IMR-90 (cell line): ENCODE measurements around the gene MYRFL. TPM values are rescaled to one million over a fixed set of nuclear protein-coding genes. Genes with fewer than 3 reads are reported as not detected.

Experiments used
- ATAC-seq: fragments of 200-7000 bp; cut with Tn5 transposase; 2 replicates; pipeline ENCODE4 v1.9.1; 2020; ENCODE audit warnings: low read depth, mild to moderate bottlenecking, moderate library complexity
- BruUV-seq: library from RNA; stranded (reverse); fragments of 400-500 nt; replicated peaks from 2 replicates; lab custom pipeline; 2021; lab: Mats Ljungman, UMichigan
- CTCF ChIA-PET: fragments of 300-600 bp; formaldehyde crosslinking; extraction: SDS; loops from one replicate; lab custom pipeline; 2021; ENCODE audit warnings: antibody characterized with exemption; lab: Yijun Ruan, JAX
- POLR2A ChIA-PET: fragments of 300-600 bp; sonication (Branson Sonifier 250); formaldehyde crosslinking; loops from one replicate; lab custom pipeline; 2022; ENCODE audit warnings: antibody characterized with exemption; ENCODE audit not compliant: unreplicated experiment; lab: Charles Lee
- DNase-seq: peaks from one replicate; pipeline ENCODE4 v3.0.0; 2013
- H2AFZ ChIP-seq: replicated peaks from 2 replicates; pipeline ENCODE3; 2013; ENCODE audit warnings: low read length, mild to moderate bottlenecking; ENCODE audit not compliant: poor library complexity
- H2AK5ac ChIP-seq: 2 replicates; pipeline ENCODE4 v1.6.1; 2013; ENCODE audit warnings: low read depth, low read length, inconsistent platforms
- H2AK9ac ChIP-seq: replicated peaks from 2 replicates; pipeline ENCODE3; 2013; ENCODE audit warnings: mild to moderate bottlenecking, low read depth, low read length, moderate library complexity; ENCODE audit not compliant: poor library complexity
- H2BK120ac ChIP-seq: 2 replicates; pipeline ENCODE4 v1.6.1; 2013; ENCODE audit warnings: low read depth, low read length, inconsistent platforms
- H2BK15ac ChIP-seq: 3 replicates; pipeline ENCODE4 v1.6.1; 2013; ENCODE audit warnings: low read depth, low read length, inconsistent platforms
- H2BK20ac ChIP-seq: 2 replicates; pipeline ENCODE4 v1.6.1; 2013; ENCODE audit warnings: low read depth, mild to moderate bottlenecking, inconsistent platforms, low read length, moderate library complexity
- H2BK5ac ChIP-seq: 2 replicates; pipeline ENCODE4 v1.6.1; 2013; ENCODE audit warnings: mild to moderate bottlenecking, low read depth, low read length, inconsistent platforms; ENCODE audit not compliant: poor library complexity, severe bottlenecking
- H3K14ac ChIP-seq: replicated peaks from 2 replicates; pipeline ENCODE4 v1.6.1; 2013; ENCODE audit warnings: low read depth, low read length, inconsistent platforms
- H3K18ac ChIP-seq: 2 replicates; pipeline ENCODE4 v1.6.1; 2013; ENCODE audit warnings: low read depth, low read length, control low read depth
- H3K23ac ChIP-seq: 2 replicates; pipeline ENCODE4 v1.6.1; 2013; ENCODE audit warnings: low read depth, low read length, inconsistent platforms
- H3K27ac ChIP-seq: 2 replicates; pipeline ENCODE4 v1.5.1; 2013; ENCODE audit warnings: mild to moderate bottlenecking, control low read depth, low read length; ENCODE audit not compliant: insufficient read depth
- H3K27me3 ChIP-seq: 2 replicates; pipeline ENCODE4 v1.6.1; 2013; ENCODE audit warnings: low read length; ENCODE audit not compliant: control insufficient read depth, insufficient read depth
- H3K36me3 ChIP-seq: 2 replicates; pipeline ENCODE4 v1.6.1; 2013; ENCODE audit warnings: low read length, mixed read lengths; ENCODE audit not compliant: control insufficient read depth, insufficient read depth
- H3K4ac ChIP-seq: 2 replicates; pipeline ENCODE4 v1.6.1; 2013; ENCODE audit warnings: low read depth, low read length, inconsistent platforms
- H3K4me1 ChIP-seq: 2 replicates; pipeline ENCODE4 v1.6.1; 2013; ENCODE audit warnings: low read length, mixed read lengths; ENCODE audit not compliant: control insufficient read depth, insufficient read depth
- H3K4me2 ChIP-seq: 2 replicates; pipeline ENCODE4 v1.6.1; 2013; ENCODE audit warnings: low read depth, mild to moderate bottlenecking, control low read depth, low read length, moderate library complexity
- H3K4me3 ChIP-seq: 2 replicates; pipeline ENCODE4 v1.5.1; 2013; ENCODE audit warnings: low read depth, mild to moderate bottlenecking, control low read depth, low read length, moderate library complexity; ENCODE audit not compliant: insufficient read depth
- H3K56ac ChIP-seq: 2 replicates; pipeline ENCODE4 v1.6.1; 2013; ENCODE audit warnings: low read length, inconsistent platforms; ENCODE audit not compliant: insufficient read depth; ENCODE audit errors: extremely low read depth
- H3K79me1 ChIP-seq, 2 experiments: 2 replicates each; pipeline ENCODE4 v1.6.1; 2013; ENCODE audit warnings: low read length in 2 of 2, inconsistent platforms in 1 of 2, low read depth in 1 of 2
- H3K9ac ChIP-seq: 2 replicates; pipeline ENCODE4 v1.6.1; 2013; ENCODE audit warnings: low read depth, low read length, control low read depth
- H3K9me1 ChIP-seq: 2 replicates; pipeline ENCODE4 v1.6.1; 2013; ENCODE audit warnings: low read length, inconsistent platforms; ENCODE audit not compliant: insufficient read depth
- H3K9me3 ChIP-seq: 2 replicates; pipeline ENCODE4 v1.6.1; 2013; ENCODE audit warnings: low read length; ENCODE audit not compliant: control insufficient read depth, insufficient read depth
- H4K20me1 ChIP-seq: 2 replicates; pipeline ENCODE4 v1.6.1; 2013; ENCODE audit warnings: low read length, inconsistent platforms; ENCODE audit not compliant: insufficient read depth
- H4K5ac ChIP-seq: 2 replicates; pipeline ENCODE4 v1.6.1; 2013; ENCODE audit warnings: mild to moderate bottlenecking, low read depth, low read length, control low read depth
- H4K8ac ChIP-seq, 2 experiments: 2 replicates each; pipeline ENCODE4 v1.6.1; 2013; ENCODE audit warnings: low read depth in 2 of 2, low read length in 2 of 2, control low read depth in 1 of 2, inconsistent platforms in 1 of 2
- H4K91ac ChIP-seq: 2 replicates; pipeline ENCODE4 v1.6.1; 2013; ENCODE audit warnings: low read depth, low read length, inconsistent platforms; ENCODE audit not compliant: insufficient read depth
- CEBPB ChIP-seq: IDR thresholded peaks from 2 replicates; pipeline ENCODE4 v1.6.1; 2012; ENCODE audit warnings: low read depth, low read length, improper control_type of control experiment
- RFX5 ChIP-seq: IDR thresholded peaks from 2 replicates; pipeline ENCODE4 v1.8.0; 2012; ENCODE audit warnings: low read depth, mild to moderate bottlenecking, low read length, moderate library complexity
- WGBS, 2 experiments: methylation state at CpG; one replicate each; pipeline versions ENCODE4 v1.1.5 to v1.1.7; 2013; ENCODE audit warnings: missing lambda C conversion rate in 2 of 2; ENCODE audit not compliant: insufficient read length in 1 of 2; ENCODE audit errors: extremely low coverage in 2 of 2; 5-methylcytosine and 5-hydroxymethylcytosine counted together
- dilution Hi-C: fragments of 300-500 bp; cut with HindIII; formaldehyde crosslinking; loops from one replicate; pipeline ENCODE4 v1.14.3; 2018; ENCODE audit warnings: low sequenced_read_pairs; ENCODE audit not compliant: unreplicated experiment
- in situ Hi-C: fragments of 300-500 bp; cut with MboI; formaldehyde crosslinking; loops from 3 replicates; pipeline ENCODE4 v1.14.3; 2019; ENCODE audit warnings: low sequenced_read_pairs, inconsistent platforms, mixed read lengths
- intact Hi-C: fragments of 100-400 bp; cut with micrococcal nuclease; formaldehyde crosslinking; loops from 2 replicates; pipeline ENCODE4 v1.10.0; 2022
- polyA plus RNA-seq, 3 experiments: library from polyadenylated mRNA; depleted of rRNA; stranded (reverse); fragments of >200 nt; gene quantifications; 2 replicates each; pipeline ENCODE4 v1.2.3, GENCODE V29; 2012; ENCODE audit warnings: low replicate concordance in 1 of 3
- total RNA-seq: library from RNA; depleted of rRNA; stranded (reverse); fragments of >200 nt; gene quantifications from 2 replicates; pipeline ENCODE4 v1.2.3, GENCODE V29; 2012

Gene MYRFL
- total and polyA plus RNA-seq, 2 of the 4 experiments (the other 2 are of a cell fraction) = not detected

DNA sequence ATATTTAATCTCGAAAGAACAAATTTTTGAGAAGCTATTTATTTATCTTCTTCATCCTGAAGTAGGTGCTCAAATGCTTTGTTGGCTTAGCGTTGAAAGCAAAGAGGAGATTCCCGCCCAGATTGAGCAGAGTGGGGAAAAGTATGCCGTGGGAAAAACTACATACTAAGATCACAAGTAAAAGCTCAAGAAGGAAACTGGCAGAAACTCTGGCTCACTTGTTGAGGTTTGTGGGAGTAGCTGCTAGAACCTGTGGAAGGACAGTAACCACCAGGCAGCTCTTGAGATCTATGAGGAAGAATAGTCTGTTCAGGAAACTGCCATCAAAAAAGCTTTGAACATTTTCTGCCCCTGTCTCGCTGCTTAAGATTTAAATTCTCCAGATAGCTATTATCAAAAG is 3.9 kb downstream of the MYRFL start:
- Histone ChIP-seq H4K20me1 (no peaks in the 10 kb centered on the region), H3K4me3 (no peak overlapping the region), H3K9me3 (no peaks in the 10 kb centered on the region), H2AFZ (no peak overlapping the region), H3K27ac (no peak overlapping the region), H3K4me2 (no peak overlapping the region), H3K79me1 (no peaks in the 10 kb centered on the region), H3K27me3 (no peaks in the 10 kb centered on the region; the same call in 1 of the 2 replicates), H3K36me3 (no peaks in the 10 kb centered on the region), H3K4me1 (no peaks in the 10 kb centered on the region), H2BK5ac (no peak overlapping the region), H4K91ac (no peak overlapping the region), H2BK15ac (no peak overlapping the region), H3K9me1 (no peaks in the 10 kb centered on the region), H3K23ac (no peak overlapping the region), H2AK5ac (no peak overlapping the region), H3K9ac (no peak overlapping the region), H3K14ac (no peak overlapping the region), H2BK120ac (no peak overlapping the region), H4K8ac (no peak overlapping the region), H4K5ac (no peak overlapping the region), H2AK9ac (no peak overlapping the region), H3K18ac (no peak overlapping the region), H3K4ac (no peak overlapping the region), H2BK20ac (no peak overlapping the region), H3K56ac (no peak overlapping the region)
- WGBS, 2 experiments = no CpG with 5 or more reads among the region's 5 CpGs
- dilution Hi-C loops (no loop called here), intact Hi-C loops (no loop called here), in situ Hi-C loops (no loop called here)
- DNase-seq (no peak), ATAC-seq (no peak)
- TF ChIP-seq CEBPB (no peak), RFX5 (no peak)
- CTCF ChIA-PET = no interaction called here
- POLR2A ChIA-PET = interaction anchor here (0.6 kb wide), 1 partner anchor 237 kb away, joined by 4 read pairs; no protein-coding TSS in a partner anchor
- no TSS peak for BruUV-seq
